Choroid plexus epithelial cell (primary cell): ENCODE measurements around the gene TTC28.
"Not testable (repeated sequence)": the region's sequence is repeated elsewhere in the genome, so short reads cannot be mapped to it uniquely, and the experiment has no call there.

ENCODE experiments used
- DNase-seq: peaks from one replicate; pipeline ENCODE4 v3.0.0-alpha.2; 2010; ENCODE audit warnings: low read depth
- H3K4me3 ChIP-seq: 2 replicates; pipeline ENCODE4 v1.5.1; 2011; ENCODE audit warnings: low read depth, mild to moderate bottlenecking, control low read depth, low read length, moderate library complexity
- CTCF ChIP-seq: conservative IDR thresholded peaks from 2 replicates; pipeline ENCODE4 v1.5.1; 2011; ENCODE audit warnings: low read depth, mild to moderate bottlenecking, control low read depth, inconsistent platforms, low read length, moderate library complexity

Gene TTC28

GRCh38 chr22:28619236-28619635 is 60.4 kb downstream of the TTC28 start:
- no peak overlapping the region for H3K4me3 ChIP-seq
- DNase-seq, result no peak
- no peak for TF ChIP-seq CTCF

- not testable (repeated sequence) for H3K4me3 ChIP-seq, DNase-seq
These were observed 64.2 kb downstream of the TTC28 start for GRCh38 chr22:28615423-28615822.

- H3K4me3 ChIP-seq, result no peak overlapping the region
- TF ChIP-seq CTCF, result no peak
- no peak for DNase-seq
These were observed 69.7 kb downstream of the TTC28 start for GRCh38 chr22:28609921-28610320.

GRCh38 chr22:28608546-28608945 is 71.1 kb downstream of the TTC28 start:
- no peak for TF ChIP-seq CTCF
- H3K4me3 ChIP-seq, result no peak overlapping the region
- DNase-seq, result no peak

GRCh38 chr22:28607795-28608194 is 71.8 kb downstream of the TTC28 start:
- no peak for TF ChIP-seq CTCF
- DNase-seq, result no peak
- H3K4me3 ChIP-seq, result no peak overlapping the region

DNA sequence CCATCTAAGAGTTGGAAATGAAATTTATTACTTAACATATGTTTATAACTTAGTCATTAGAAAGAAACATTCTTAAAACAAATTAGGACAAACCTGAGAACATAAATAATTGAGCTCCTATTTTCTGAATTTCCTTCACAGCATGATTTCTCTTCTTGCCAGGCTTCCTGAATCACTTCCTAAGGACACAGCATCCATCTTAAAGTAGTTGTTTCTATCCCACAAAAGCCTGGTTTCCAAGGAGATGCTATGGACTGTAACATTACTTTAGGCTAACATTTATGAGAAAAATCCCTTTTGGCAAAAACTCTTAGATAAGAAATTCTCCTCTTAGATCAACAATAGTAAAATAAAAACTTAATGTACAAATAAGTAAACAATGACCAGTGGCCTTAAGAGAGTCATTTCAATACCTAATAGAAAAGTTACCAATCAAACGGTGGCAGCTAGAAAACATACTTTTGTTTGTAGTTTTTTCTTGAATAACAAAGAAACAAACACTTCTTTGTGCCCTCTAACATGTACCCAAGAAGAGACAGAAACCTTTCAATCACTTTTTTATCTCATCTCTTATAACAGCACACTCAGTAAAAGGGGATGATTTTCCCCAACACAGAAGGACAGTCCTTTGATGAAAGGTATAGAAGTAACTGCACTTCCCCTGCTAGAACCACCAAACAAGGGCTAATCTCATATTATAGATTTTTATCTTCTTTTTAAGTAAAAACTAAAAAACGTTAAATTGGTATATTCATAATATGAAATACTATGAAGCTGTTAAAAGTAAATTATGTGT is 74.5 kb downstream of the TTC28 start:
- H3K4me3 ChIP-seq, result no peak overlapping the region
- DNase-seq, result no peak
- no peak for TF ChIP-seq CTCF

DNA sequence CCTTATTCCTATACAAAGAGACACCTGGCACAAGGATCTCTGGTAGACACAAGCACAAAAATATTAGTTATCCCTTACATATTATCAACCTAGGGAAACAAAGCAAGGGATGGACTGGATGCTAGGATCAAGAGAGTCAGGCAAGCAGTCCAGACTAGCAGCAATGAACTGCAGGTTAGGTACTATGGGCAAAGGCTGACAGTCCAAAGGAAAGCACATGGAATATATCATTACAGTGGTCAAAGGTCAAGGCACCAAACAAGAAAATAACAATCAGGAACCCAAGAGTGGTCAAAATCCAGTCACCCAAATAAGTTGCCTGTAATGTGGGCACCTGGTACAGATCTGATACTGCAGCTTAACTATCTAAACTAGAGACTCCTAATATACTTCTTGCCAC is 77.7 kb downstream of the TTC28 start:
- no peak for TF ChIP-seq CTCF
- DNase-seq, result no peak

More for the DNA sequence above, 77.7 kb downstream of the TTC28 start:
- H3K4me3 ChIP-seq, result no peak overlapping the region
